ENCODE results near the gene SLC10A1. TPM values are rescaled to one million over a fixed set of nuclear protein-coding genes. Genes with fewer than 3 reads are reported as not detected.

SLC10A1 gene
- total and polyA plus RNA-seq, 2 of the 4 experiments (the other 2 are of a cell fraction), result 0.03 TPM; not detected in 1

- TF ChIP-seq CTCF (conservative IDR thresholded peaks at IDR 0.05; ENCODE audit: low read depth, low read length) (no peak), RAD21 (IDR thresholded peaks at IDR 0.05; ENCODE audit: low read length) (no peak)
These were observed 33.1 kb downstream of the SLC10A1 start (continued) for GRCh38 chr14:69763761-69764510.

- no peak overlapping the region for H2BK20ac ChIP-seq (ENCODE audit: low read depth, low read length)
- no peak overlapping the region for H3K23ac ChIP-seq (ENCODE audit: low read depth, low read length)
- H3K36me3 ChIP-seq (ENCODE audit: control insufficient read depth, insufficient read depth, low read length), result no peaks in the 10 kb centered on the region
- no TSS peak for BruUV-seq (replicated peaks)
- H2BK120ac ChIP-seq (ENCODE audit: low read depth, low read length), result no peak overlapping the region
- H3K9me3 ChIP-seq (ENCODE audit: control insufficient read depth, insufficient read depth, low read length), result no peaks in the 10 kb centered on the region
- no peak for ATAC-seq (ENCODE audit: low read depth)
- no peak overlapping the region for H3K18ac ChIP-seq (ENCODE audit: low read depth, low read length)
- 83% methylated on average over 1 of the region's 1 CpG; no CpG with 5 or more reads in 1 of the 2 experiments for WGBS, 2 experiments (ENCODE audit: extremely low coverage in 2 of 2, insufficient read length in 1 of 2)
- no peak overlapping the region for H3K14ac ChIP-seq (replicated peaks; ENCODE audit: low read depth, low read length)
- dilution Hi-C loops (cut with HindIII; ENCODE audit: low sequenced_read_pairs, unreplicated experiment), result no loop called here
- H4K91ac ChIP-seq (ENCODE audit: insufficient read depth, low read depth, low read length), result no peak overlapping the region
- no peaks in the 10 kb centered on the region for H3K4me1 ChIP-seq (ENCODE audit: control insufficient read depth, insufficient read depth, low read length)
- H3K79me1 ChIP-seq (ENCODE audit: low read depth in 1 of 2, low read length in 2 of 2), result no peaks in the 10 kb centered on the region
- no peak overlapping the region for H2BK5ac ChIP-seq (ENCODE audit: low read depth, low read length, poor library complexity, severe bottlenecking)
- no peaks in the 10 kb centered on the region for H4K20me1 ChIP-seq (ENCODE audit: insufficient read depth, low read length)
- no peaks in the 10 kb centered on the region for H3K9me1 ChIP-seq (ENCODE audit: insufficient read depth, low read length)
- in situ Hi-C loops (cut with MboI; ENCODE audit: low sequenced_read_pairs), result no loop called here
- POLR2A ChIA-PET (ENCODE audit: unreplicated experiment), result no interaction called here
- no peak overlapping the region; the same call in 1 of the 2 replicates for H3K56ac ChIP-seq (ENCODE audit: extremely low read depth, insufficient read depth, low read length)
- CTCF ChIA-PET, result no interaction called here
- no peak overlapping the region for H2AK5ac ChIP-seq (ENCODE audit: low read depth, low read length)
- no peak overlapping the region for H2AFZ ChIP-seq (replicated peaks; ENCODE audit: low read length, poor library complexity)
- no peak overlapping the region for H3K4ac ChIP-seq (ENCODE audit: low read depth, low read length)
- no peak overlapping the region for H4K8ac ChIP-seq (ENCODE audit: low read depth in 2 of 2, low read length in 2 of 2)
- no peak for DNase-seq
- H3K4me2 ChIP-seq (ENCODE audit: low read depth, low read length), result no peak overlapping the region
- H3K27me3 ChIP-seq (ENCODE audit: control insufficient read depth, insufficient read depth, low read length), result no peaks in the 10 kb centered on the region
- H2AK9ac ChIP-seq (replicated peaks; ENCODE audit: low read depth, low read length, poor library complexity), result no peak overlapping the region
- TF ChIP-seq NFE2L2 (IDR thresholded peaks at IDR 0.05; ENCODE audit: low read depth, low read length), result no peak
- TF ChIP-seq MAZ (IDR thresholded peaks at IDR 0.05; ENCODE audit: borderline replicate concordance, low read depth, low read length), result no peak
- no peak for TF ChIP-seq CEBPB (IDR thresholded peaks at IDR 0.05; ENCODE audit: low read depth, low read length)
- no peak for TF ChIP-seq USF2 (IDR thresholded peaks at IDR 0.05; ENCODE audit: low read depth, low read length)
- TF ChIP-seq POLR2A (IDR thresholded peaks at IDR 0.05; ENCODE audit: low read depth, low read length), result no peak
- no peak for TF ChIP-seq MXI1 (IDR thresholded peaks at IDR 0.05; ENCODE audit: borderline replicate concordance, low read depth, low read length)
- TF ChIP-seq, protein P1, sequence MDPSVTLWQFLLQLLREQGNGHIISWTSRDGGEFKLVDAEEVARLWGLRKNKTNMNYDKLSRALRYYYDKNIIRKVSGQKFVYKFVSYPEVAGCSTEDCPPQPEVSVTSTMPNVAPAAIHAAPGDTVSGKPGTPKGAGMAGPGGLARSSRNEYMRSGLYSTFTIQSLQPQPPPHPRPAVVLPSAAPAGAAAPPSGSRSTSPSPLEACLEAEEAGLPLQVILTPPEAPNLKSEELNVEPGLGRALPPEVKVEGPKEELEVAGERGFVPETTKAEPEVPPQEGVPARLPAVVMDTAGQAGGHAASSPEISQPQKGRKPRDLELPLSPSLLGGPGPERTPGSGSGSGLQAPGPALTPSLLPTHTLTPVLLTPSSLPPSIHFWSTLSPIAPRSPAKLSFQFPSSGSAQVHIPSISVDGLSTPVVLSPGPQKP (IDR thresholded peaks at IDR 0.05; ENCODE audit: borderline replicate concordance, low read depth, low read length), result no peak
- intact Hi-C loops (cut with micrococcal nuclease), result no loop called here
- no peak overlapping the region for H3K4me3 ChIP-seq (ENCODE audit: insufficient read depth, low read depth, low read length)
- H4K5ac ChIP-seq (ENCODE audit: low read depth, low read length), result no peak overlapping the region
- no peak overlapping the region for H2BK15ac ChIP-seq (ENCODE audit: low read depth, low read length)
- H3K9ac ChIP-seq (ENCODE audit: low read depth, low read length), result no peak overlapping the region
- H3K27ac ChIP-seq (ENCODE audit: insufficient read depth, low read length), result no peak overlapping the region
These were observed 36.2 kb downstream of the SLC10A1 start for GRCh38 chr14:69760810-69761209.
